ENCODE data around the gene AHR. TPM values are rescaled to one million over a fixed set of nuclear protein-coding genes. Genes with fewer than 3 reads are reported as not detected.
A peak's percentile ranks its signal among the peaks of the same experiment; 100 is the strongest.

AHR gene
- total RNA-seq, 4 donors from 2014 or later, result 12.0 to 13.6 (median 13.1) TPM

DNA sequence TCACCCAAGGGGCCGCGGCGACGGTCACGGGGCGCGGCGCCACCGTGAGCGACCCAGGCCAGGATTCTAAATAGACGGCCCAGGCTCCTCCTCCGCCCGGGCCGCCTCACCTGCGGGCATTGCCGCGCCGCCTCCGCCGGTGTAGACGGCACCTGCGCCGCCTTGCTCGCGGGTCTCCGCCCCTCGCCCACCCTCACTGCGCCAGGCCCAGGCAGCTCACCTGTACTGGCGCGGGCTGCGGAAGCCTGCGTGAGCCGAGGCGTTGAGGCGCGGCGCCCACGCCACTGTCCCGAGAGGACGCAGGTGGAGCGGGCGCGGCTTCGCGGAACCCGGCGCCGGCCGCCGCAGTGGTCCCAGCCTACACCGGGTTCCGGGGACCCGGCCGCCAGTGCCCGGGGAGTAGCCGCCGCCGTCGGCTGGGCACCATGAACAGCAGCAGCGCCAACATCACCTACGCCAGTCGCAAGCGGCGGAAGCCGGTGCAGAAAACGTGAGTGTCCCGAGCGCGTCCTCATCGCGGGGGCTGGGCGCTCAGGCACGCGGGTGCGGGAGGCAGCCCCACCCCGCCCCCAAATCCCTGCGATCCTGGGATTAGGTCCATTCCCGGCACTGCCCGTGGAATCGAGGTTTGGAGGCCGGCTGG, 509 bp downstream of the AHR start:
- peak overlapping the region; percentile 67 to 83 (median 78) for H3K27ac ChIP-seq
- TF ChIP-seq, protein P1, sequence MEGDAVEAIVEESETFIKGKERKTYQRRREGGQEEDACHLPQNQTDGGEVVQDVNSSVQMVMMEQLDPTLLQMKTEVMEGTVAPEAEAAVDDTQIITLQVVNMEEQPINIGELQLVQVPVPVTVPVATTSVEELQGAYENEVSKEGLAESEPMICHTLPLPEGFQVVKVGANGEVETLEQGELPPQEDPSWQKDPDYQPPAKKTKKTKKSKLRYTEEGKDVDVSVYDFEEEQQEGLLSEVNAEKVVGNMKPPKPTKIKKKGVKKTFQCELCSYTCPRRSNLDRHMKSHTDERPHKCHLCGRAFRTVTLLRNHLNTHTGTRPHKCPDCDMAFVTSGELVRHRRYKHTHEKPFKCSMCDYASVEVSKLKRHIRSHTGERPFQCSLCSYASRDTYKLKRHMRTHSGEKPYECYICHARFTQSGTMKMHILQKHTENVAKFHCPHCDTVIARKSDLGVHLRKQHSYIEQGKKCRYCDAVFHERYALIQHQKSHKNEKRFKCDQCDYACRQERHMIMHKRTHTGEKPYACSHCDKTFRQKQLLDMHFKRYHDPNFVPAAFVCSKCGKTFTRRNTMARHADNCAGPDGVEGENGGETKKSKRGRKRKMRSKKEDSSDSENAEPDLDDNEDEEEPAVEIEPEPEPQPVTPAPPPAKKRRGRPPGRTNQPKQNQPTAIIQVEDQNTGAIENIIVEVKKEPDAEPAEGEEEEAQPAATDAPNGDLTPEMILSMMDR (IDR thresholded peaks at IDR 0.05 in 4 of 5, conservative IDR thresholded peaks at IDR 0.05 in 1 of 5), result no peak
- TF ChIP-seq POLR2A (IDR thresholded peaks at IDR 0.05), result peak in 1 of 2 donors; percentile 6
- DNase-seq (peak in 1 of 2 donors; percentile 16), ATAC-seq (peak; percentile 23 to 27)
- intact Hi-C loops (cut with DNase I; ENCODE audit: low total_unique reads) (no loop called here), in situ Hi-C loops (cut with MboI; ENCODE audit: low sequenced_read_pairs in 4 of 4) (no loop called here)
- H3K4me1 ChIP-seq, result peaks cover 0 to 7% of the 10 kb centered on the region in 2 donors
- H3K36me3 ChIP-seq, result no peaks in the 10 kb centered on the region
- H3K4me3 ChIP-seq, result peak overlapping the region; percentile 63 to 76 (median 72)
- H3K27me3 ChIP-seq, result peaks cover 0 to 16% (median 13%) of the 10 kb centered on the region in 3 donors
- H3K9me3 ChIP-seq, result no peaks in the 10 kb centered on the region

DNA sequence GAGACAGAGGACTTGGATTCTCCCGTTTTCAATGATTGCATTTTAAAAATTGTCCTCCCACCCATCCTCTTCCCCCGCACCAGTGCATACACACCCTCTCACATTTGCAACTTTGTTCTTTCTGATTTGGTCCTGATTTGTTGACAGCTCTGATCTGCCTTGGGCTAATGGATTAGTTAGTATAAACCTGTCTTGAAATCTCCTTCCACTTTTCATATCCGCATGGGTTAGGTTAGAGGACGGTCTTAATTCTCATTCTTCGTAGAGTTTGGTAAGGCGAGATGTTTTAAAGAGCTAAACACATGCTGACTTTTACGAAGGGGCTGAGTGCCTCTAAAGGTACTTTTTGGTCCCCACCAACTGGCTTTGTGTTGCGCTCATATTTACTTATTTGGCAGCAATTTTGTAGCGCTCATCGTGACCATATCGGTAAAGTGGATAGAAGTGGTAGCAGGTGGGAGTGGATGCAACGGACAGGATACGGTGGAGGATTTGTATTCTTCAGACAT, 1.1 kb downstream of the AHR start:
- Histone ChIP-seq H3K4me3 (peak overlapping the region; percentile 63 to 76 (median 72)), H3K4me1 (peaks cover 0 to 7% of the 10 kb centered on the region in 2 donors), H3K9me3 (no peaks in the 10 kb centered on the region), H3K36me3 (no peaks in the 10 kb centered on the region), H3K27ac (peak overlapping the region; percentile 67 to 83 (median 78)), H3K27me3 (peaks cover 0 to 16% (median 13%) of the 10 kb centered on the region in 3 donors)
- intact Hi-C loops (cut with DNase I; ENCODE audit: low total_unique reads) (no loop called here), in situ Hi-C loops (cut with MboI; ENCODE audit: low sequenced_read_pairs in 4 of 4) (no loop called here)
- ATAC-seq, result peak; percentile 8 to 17
- DNase-seq, result no peak
- no peak for TF ChIP-seq POLR2A (IDR thresholded peaks at IDR 0.05)
- TF ChIP-seq, protein P1 (IDR thresholded peaks at IDR 0.05 in 4 of 5, conservative IDR thresholded peaks at IDR 0.05 in 1 of 5), result no peak

DNA sequence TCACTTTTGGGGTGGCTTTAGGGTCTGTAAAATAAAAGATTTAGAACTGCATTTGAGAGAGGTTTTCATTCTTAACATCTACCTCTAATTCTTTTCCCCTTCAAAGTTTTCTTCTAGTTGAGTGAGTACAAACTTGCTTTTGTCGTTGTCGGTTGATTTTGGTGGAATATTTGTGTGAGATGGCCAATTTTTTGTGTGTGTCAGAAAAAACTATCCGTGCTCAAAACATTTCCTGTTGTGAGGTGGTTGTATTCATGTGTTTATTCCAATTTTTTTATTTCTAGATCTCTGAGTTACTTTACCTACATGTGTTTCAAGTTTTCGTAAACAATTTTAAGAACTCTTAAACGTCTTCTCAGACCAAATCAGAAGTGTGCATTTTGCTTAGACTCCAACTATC, 1.6 kb downstream of the AHR start:
- Histone ChIP-seq H3K9me3 (no peaks in the 10 kb centered on the region), H3K36me3 (no peaks in the 10 kb centered on the region), H3K4me1 (peaks cover 0 to 7% of the 10 kb centered on the region in 2 donors), H3K27ac (peak overlapping the region; percentile 67 to 83 (median 78)), H3K27me3 (peaks cover 0 to 16% (median 13%) of the 10 kb centered on the region in 3 donors), H3K4me3 (peak overlapping the region; percentile 63 to 76 (median 72))
- TF ChIP-seq, protein P1 (IDR thresholded peaks at IDR 0.05 in 4 of 5, conservative IDR thresholded peaks at IDR 0.05 in 1 of 5), result no peak
- no peak for TF ChIP-seq POLR2A (IDR thresholded peaks at IDR 0.05)
- in situ Hi-C loops (cut with MboI; ENCODE audit: low sequenced_read_pairs in 4 of 4) (loop anchor here in 2 of 4 donors (5.0 to 25.0 kb wide), 2 partner anchors 313 to 637 kb away; partner anchors contain the start of gene SNX13 (in 1 of the 2)), intact Hi-C loops (cut with DNase I; ENCODE audit: low total_unique reads) (loop anchor here (10.0 kb wide), 2 partner anchors 225 to 315 kb away; no protein-coding TSS in a partner anchor)
- no peak for DNase-seq
- ATAC-seq, result no peak

DNA sequence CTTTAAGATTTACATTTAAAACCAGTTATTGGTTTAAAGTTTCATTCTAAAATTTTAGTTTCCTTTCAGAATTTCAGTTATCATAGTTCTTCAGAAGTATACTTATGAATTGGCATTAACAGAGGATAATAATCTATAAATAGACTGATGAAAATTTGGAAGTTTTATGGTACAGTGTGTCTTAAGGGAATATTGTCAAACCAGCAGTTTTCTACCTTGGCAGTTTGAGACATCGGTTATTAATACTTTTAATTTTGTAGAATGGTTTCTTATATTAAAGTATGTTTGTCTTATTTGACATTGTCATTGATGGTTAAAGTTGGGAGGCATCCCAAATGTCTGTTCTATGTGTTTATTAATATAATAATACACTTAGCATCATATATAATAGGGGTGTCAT, 2.0 kb downstream of the AHR start:
- H3K27ac ChIP-seq, result peak overlapping the region in 2 of 4 donors; percentile 75 to 83
- H3K4me1 ChIP-seq, result peaks cover 0 to 7% of the 10 kb centered on the region in 2 donors
- intact Hi-C loops (cut with DNase I; ENCODE audit: low total_unique reads) (loop anchor here (10.0 kb wide), 2 partner anchors 224 to 316 kb away; no protein-coding TSS in a partner anchor), in situ Hi-C loops (cut with MboI; ENCODE audit: low sequenced_read_pairs in 4 of 4) (loop anchor here in 2 of 4 donors (5.0 to 25.0 kb wide), 2 partner anchors 313 to 637 kb away; partner anchors contain the start of gene SNX13 (in 1 of the 2))
- H3K4me3 ChIP-seq, result peak overlapping the region; percentile 63 to 76 (median 72)
- DNase-seq (no peak), ATAC-seq (no peak)
- TF ChIP-seq POLR2A (IDR thresholded peaks at IDR 0.05), result no peak
- TF ChIP-seq, protein P1 (IDR thresholded peaks at IDR 0.05 in 4 of 5, conservative IDR thresholded peaks at IDR 0.05 in 1 of 5), result no peak
- H3K36me3 ChIP-seq, result no peaks in the 10 kb centered on the region
- no peaks in the 10 kb centered on the region for H3K9me3 ChIP-seq
- H3K27me3 ChIP-seq, result peaks cover 0 to 16% (median 13%) of the 10 kb centered on the region in 3 donors

All from gastrocnemius medialis (tissue), 4 donors.